MM.1S (cell line): ENCODE measurements around the gene IFRD2.

Source experiments
- EZH2 ChIP-seq: fragments of 300-600 bp; sonication (generic); optimal IDR thresholded peaks from 2 replicates; pipeline ENCODE3; 2017; ENCODE audit warnings: low read depth, mild to moderate bottlenecking, antibody characterized with exemption, low read length, mixed read lengths
- TF ChIP-seq, protein P1 (sequence below): fragments of 300-600 bp; sonication (generic); IDR thresholded peaks from 2 replicates; pipeline ENCODE4 v1.5.1; 2016; ENCODE audit warnings: antibody characterized with exemption, low read length, mixed read lengths

DNA sequence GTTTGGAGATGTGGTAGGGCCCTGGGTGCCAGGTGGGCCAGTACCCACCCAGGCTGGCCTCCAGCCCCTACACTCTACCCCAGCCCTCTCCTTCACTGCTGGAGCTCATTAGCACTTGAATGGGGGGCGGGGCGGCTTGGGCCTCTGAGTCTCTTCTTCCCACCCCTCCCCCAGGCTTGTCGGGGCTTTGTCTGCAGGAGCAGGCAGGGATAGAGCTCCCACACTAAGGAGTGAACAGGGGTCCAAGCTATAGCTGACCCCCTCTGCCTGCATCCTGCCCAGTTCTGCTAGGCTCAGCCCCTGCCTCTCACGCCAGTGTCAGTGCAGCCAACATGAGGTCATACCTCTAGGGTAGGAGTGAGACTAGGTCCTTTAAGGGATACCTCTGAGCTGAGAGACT is 51.1 kb downstream of the IFRD2 start:
- TF ChIP-seq, protein P1, sequence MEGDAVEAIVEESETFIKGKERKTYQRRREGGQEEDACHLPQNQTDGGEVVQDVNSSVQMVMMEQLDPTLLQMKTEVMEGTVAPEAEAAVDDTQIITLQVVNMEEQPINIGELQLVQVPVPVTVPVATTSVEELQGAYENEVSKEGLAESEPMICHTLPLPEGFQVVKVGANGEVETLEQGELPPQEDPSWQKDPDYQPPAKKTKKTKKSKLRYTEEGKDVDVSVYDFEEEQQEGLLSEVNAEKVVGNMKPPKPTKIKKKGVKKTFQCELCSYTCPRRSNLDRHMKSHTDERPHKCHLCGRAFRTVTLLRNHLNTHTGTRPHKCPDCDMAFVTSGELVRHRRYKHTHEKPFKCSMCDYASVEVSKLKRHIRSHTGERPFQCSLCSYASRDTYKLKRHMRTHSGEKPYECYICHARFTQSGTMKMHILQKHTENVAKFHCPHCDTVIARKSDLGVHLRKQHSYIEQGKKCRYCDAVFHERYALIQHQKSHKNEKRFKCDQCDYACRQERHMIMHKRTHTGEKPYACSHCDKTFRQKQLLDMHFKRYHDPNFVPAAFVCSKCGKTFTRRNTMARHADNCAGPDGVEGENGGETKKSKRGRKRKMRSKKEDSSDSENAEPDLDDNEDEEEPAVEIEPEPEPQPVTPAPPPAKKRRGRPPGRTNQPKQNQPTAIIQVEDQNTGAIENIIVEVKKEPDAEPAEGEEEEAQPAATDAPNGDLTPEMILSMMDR: no peak
- no peak for TF ChIP-seq EZH2
